GM12873 (cell line): ENCODE measurements around the gene MTOR.

Experiments
- TF ChIP-seq, protein P1 (sequence below): IDR thresholded peaks from 2 replicates; pipeline ENCODE4 v1.5.1; 2012; ENCODE audit warnings: low read depth, mild to moderate bottlenecking, moderate library complexity, low read length, control low read depth; ENCODE audit not compliant: insufficient read depth; ENCODE audit errors: missing control alignments

Gene MTOR

GRCh38 chr1:11101347-11101746 is 161.0 kb downstream of the MTOR start:
- TF ChIP-seq, protein P1, sequence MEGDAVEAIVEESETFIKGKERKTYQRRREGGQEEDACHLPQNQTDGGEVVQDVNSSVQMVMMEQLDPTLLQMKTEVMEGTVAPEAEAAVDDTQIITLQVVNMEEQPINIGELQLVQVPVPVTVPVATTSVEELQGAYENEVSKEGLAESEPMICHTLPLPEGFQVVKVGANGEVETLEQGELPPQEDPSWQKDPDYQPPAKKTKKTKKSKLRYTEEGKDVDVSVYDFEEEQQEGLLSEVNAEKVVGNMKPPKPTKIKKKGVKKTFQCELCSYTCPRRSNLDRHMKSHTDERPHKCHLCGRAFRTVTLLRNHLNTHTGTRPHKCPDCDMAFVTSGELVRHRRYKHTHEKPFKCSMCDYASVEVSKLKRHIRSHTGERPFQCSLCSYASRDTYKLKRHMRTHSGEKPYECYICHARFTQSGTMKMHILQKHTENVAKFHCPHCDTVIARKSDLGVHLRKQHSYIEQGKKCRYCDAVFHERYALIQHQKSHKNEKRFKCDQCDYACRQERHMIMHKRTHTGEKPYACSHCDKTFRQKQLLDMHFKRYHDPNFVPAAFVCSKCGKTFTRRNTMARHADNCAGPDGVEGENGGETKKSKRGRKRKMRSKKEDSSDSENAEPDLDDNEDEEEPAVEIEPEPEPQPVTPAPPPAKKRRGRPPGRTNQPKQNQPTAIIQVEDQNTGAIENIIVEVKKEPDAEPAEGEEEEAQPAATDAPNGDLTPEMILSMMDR, result no peak

GRCh38 chr1:11100149-11100493 is 162.2 kb downstream of the MTOR start:
- TF ChIP-seq, protein P1, result no peak

- TF ChIP-seq, protein P1, result no peak
These were observed 162.8 kb downstream of the MTOR start, which contains the start of gene EXOSC10 for GRCh38 chr1:11099310-11100148. TSS of gene EXOSC10 (minus strand) at chr1:11099869. CDS start at chr1:11099831, 38 bp downstream.

GRCh38 chr1:11098931-11099309 is 163.4 kb downstream of the MTOR start:
- TF ChIP-seq, protein P1, result no peak

GRCh38 chr1:11080931-11081330 is 181.4 kb downstream of the MTOR start:
- TF ChIP-seq, protein P1, result no peak

GRCh38 chr1:11078631-11079030 is 183.7 kb downstream of the MTOR start:
- TF ChIP-seq, protein P1, result no peak

- TF ChIP-seq, protein P1, result peak; percentile 14
These were observed 190.0 kb downstream of the MTOR start for GRCh38 chr1:11072216-11072917.
